ENCODE data around the gene PCDH9.

PCDH9 gene, protein sequence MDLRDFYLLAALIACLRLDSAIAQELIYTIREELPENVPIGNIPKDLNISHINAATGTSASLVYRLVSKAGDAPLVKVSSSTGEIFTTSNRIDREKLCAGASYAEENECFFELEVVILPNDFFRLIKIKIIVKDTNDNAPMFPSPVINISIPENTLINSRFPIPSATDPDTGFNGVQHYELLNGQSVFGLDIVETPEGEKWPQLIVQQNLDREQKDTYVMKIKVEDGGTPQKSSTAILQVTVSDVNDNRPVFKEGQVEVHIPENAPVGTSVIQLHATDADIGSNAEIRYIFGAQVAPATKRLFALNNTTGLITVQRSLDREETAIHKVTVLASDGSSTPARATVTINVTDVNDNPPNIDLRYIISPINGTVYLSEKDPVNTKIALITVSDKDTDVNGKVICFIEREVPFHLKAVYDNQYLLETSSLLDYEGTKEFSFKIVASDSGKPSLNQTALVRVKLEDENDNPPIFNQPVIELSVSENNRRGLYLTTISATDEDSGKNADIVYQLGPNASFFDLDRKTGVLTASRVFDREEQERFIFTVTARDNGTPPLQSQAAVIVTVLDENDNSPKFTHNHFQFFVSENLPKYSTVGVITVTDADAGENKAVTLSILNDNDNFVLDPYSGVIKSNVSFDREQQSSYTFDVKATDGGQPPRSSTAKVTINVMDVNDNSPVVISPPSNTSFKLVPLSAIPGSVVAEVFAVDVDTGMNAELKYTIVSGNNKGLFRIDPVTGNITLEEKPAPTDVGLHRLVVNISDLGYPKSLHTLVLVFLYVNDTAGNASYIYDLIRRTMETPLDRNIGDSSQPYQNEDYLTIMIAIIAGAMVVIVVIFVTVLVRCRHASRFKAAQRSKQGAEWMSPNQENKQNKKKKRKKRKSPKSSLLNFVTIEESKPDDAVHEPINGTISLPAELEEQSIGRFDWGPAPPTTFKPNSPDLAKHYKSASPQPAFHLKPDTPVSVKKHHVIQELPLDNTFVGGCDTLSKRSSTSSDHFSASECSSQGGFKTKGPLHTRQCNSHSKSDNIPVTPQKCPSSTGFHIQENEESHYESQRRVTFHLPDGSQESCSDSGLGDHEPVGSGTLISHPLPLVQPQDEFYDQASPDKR (N-terminal part only)

DNA sequence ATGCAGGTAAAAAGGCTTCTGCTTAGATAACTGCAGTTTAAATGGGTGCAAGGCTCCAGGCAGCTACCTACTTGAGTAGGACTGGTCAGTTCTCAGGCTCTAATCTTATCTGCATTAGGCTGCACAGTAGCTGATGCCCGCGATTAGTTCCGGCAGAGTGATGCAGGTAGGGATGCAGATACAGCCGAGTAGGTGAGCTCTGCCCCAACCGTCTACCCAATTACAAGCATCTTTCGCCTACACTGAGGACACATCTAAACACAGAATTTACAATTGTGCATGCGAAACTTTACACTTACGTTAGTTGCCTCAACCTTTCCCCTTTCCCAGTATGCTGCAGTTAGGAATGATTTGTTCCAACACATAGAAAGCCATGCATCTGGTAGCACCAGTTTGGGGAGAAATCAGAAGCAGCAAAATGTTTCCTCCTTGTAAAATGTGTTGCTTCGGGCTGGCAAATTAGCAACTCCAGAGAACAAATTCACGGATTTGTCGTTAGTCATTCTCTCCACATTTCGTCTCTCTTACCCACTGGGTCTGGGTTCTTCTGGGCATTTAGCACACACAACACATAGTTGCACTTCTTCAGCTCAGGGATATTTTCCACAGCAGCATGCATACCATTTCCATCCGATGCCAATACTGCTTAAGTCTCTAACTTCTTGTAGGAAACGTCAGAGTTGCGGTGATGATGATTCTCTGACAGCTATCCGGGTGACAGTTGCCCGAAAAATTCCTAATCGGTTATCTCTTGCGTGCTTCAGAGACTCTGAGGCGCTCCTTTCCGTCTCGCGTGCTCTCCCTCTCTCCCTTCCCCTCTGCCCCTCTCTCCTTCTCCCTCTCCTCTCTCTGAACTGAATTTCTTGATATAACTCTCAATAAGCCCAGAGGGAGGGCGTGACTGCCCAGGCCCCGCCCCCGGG lies at the start of gene PCDH9:
Gene PCDH9 (minus strand): TSS at position 856 of the 923 bp plus-strand sequence. CDS start 1,896 bp downstream, outside the sequence.
- intact Hi-C loops (cut with DNase I), result loop anchor here (10.0 kb wide), 4 partner anchors 85 to 545 kb away; no protein-coding TSS in a partner anchor
- DNase-seq, result peak in 27 of 42 donors; percentile 15 to 99 (median 42)

DNA sequence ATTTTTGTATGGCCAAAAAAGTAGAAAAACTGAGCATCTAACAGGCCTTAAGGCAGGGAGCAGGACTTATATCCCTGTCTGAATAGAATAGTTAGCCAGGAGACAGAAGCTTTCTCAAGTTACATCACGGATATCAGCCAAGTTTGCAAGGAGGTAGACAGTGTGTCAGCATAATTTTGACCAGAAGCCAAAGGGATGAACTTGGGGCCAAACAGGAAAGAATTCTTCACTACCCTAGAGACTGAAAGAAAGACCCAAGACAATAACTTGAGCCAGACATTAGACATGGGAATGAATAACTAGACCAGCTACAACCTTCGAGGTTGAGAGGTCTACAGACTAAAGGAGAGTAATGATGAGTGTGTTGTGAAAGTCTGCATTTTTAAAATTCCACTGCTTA lies 48.1 kb upstream of the PCDH9 start:
- intact Hi-C loops (cut with DNase I), result no loop called here
- no peak for DNase-seq

DNA sequence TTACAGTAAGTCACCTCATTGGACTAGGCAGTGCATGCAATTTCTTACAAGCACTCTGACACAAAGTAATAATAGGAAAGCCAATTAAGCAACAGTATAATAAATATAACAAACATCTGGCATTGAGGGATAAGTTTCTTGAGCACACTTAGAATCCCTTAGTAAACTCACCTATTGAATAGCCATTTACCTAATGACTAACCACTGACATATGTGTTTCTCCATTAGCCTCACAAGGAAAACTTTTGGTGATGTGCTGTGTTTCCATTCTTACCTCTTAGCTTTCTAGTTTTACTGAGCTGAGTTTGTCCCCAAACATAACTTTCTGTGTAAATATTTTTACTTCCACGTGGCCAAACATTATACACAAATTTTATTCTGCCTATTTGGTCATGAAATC lies 47.4 kb upstream of the PCDH9 start:
- DNase-seq, result no peak
- intact Hi-C loops (cut with DNase I), result no loop called here

- no peak for DNase-seq
- intact Hi-C loops (cut with DNase I), result no loop called here
These were observed 45.3 kb upstream of the PCDH9 start for GRCh38 chr13:67275351-67275960.

DNA sequence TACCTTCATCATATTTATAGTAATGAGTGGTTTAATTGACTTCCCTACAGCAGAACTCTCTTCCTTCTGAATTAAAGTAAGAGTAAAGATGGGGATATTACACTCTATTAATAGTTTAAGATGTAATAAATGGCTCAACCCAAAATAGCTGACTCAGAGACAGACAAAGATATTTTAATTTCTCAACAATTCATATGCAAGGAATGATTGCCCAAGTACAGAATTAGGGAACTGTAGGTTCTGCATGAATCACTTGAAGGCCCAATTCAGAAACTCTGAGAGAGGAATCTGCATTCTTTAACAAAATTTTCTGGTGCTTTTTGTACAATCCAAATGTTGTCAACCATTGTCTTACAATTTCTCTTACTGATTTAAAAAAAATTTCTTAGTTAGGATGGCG lies 42.9 kb upstream of the PCDH9 start:
- no peak for DNase-seq
- intact Hi-C loops (cut with DNase I), result no loop called here

- intact Hi-C loops (cut with DNase I), result no loop called here
- no peak for DNase-seq
These were observed 37.0 kb upstream of the PCDH9 start for GRCh38 chr13:67267136-67267535.

DNA sequence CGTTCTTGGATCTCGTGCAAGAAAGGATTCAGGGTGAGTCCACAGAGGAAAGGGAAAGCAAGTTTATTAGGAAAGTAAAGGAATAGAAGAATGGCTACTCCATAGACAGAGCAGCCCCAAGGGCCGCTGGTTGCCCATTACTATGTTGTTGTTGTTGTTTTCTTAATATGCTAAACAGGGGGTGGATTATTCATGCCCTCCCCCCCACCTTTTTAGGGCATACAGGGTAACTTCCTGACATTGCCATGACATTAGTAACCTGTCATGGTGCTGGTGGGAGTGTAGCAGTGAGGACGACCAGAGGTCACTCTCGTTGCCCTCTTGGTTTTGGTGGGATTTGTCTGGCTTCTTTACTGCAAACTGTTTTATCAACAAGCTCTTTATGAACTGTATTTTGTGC lies 29.1 kb upstream of the PCDH9 start:
- DNase-seq, result no peak
- intact Hi-C loops (cut with DNase I), result no loop called here

- no peak for DNase-seq
- intact Hi-C loops (cut with DNase I), result no loop called here
These were observed 28.3 kb upstream of the PCDH9 start for GRCh38 chr13:67258482-67258881.

DNA sequence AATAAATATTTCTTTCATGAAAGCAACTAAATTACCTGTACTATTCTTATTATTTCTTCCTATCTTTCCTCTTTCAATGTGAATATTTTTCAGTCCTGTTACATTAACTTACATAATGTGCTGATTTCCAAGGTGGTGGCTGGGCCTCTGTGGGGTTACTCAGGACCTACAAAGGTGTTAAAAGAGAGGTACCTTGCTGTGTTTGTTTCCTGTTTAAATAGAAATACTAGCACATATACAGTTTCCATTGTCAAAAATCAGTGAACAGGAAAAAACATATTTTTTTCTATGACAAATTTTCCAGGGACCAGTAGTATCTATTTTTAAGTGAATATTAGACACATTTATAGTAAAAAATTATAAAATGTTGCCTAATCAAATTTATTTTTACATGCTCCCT lies 8.7 kb upstream of the PCDH9 start:
- DNase-seq, result no peak
- intact Hi-C loops (cut with DNase I), result no loop called here

DNA sequence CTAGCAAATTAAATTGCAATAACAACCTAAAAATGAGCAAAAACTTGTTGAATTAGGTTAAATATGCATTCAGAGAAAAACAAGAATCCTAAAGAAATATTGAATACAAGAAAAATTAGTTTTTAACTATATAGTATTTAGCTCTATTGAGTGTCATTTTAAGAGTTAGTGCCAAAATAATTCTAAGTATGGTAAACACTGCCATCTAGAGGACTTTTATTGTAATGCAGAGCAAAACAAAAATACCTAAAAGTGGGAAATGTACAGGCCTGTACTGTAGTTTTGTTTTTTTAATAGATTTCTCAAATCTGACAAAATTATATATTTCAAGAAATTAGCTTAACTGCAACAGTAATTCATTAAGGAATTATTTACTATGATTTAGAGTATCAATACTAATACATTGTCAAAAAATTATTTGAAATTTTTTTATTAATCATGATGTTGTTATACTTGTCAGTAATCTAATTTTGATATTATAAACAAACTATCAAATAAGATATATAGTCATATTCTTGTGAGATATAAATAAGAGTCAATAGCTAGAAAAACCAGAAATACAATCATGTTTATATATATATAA lies 8.2 kb upstream of the PCDH9 start:
- intact Hi-C loops (cut with DNase I), result no loop called here
- no peak for DNase-seq

GRCh38 chr13:67235265-67235664 lies 5.1 kb upstream of the PCDH9 start:
- no peak for DNase-seq
- intact Hi-C loops (cut with DNase I), result no loop called here

DNA sequence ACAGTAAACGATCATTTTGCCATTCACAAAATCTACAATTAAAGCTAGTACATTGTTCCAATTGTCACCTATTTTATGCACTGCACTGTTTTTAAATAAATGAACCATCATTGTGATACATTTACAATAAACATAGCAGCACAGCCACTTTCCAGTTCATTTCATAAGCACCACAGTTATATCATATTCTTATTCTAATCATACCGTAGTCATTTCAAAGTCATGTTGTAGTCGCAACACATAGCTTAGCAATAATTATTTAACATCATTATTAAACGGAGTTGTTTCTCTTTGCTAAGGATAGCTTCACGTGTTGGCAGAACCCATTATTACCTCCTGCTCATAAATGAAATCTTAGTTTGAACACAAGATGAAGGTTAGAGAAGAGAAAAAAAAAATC lies 2.2 kb upstream of the PCDH9 start:
- intact Hi-C loops (cut with DNase I), result no loop called here
- DNase-seq, result no peak

- intact Hi-C loops (cut with DNase I), result no loop called here
- DNase-seq, result no peak
These were observed 1.3 kb upstream of the PCDH9 start for GRCh38 chr13:67231289-67232000.

GRCh38 chr13:67230404-67231288 lies 510 bp upstream of the PCDH9 start:
- intact Hi-C loops (cut with DNase I), result no loop called here
- peak in 41 of 42 donors; percentile 40 to 100 (median 99) for DNase-seq

GRCh38 chr13:67228916-67229315 lies 1.2 kb downstream of the PCDH9 start:
- peak in 18 of 42 donors; percentile 8 to 62 (median 38) for DNase-seq
- intact Hi-C loops (cut with DNase I), result loop anchor here (10.0 kb wide), 4 partner anchors 84 to 544 kb away; no protein-coding TSS in a partner anchor

- peak in 14 of 42 donors; percentile 15 to 63 (median 28) for DNase-seq
- intact Hi-C loops (cut with DNase I), result loop anchor here (10.0 kb wide), 4 partner anchors 83 to 543 kb away; no protein-coding TSS in a partner anchor
These were observed 2.1 kb downstream of the PCDH9 start for GRCh38 chr13:67228031-67228430.

Measured in head of caudate nucleus (tissue), 42 donors.